Calu3 (cell line): ENCODE data around the gene AKAP7. TPM values are rescaled to one million over a fixed set of nuclear protein-coding genes. Genes with fewer than 3 reads are reported as not detected.

Experiments used
- BruUV-seq: library from RNA; stranded (reverse); fragments of 400-500 nt; replicated peaks from 2 replicates; lab custom pipeline; 2021; lab: Mats Ljungman, UMichigan
- CTCF ChIA-PET: fragments of 300-600 bp; sonication (Branson Sonifier 250); formaldehyde crosslinking; loops from one replicate; lab custom pipeline; 2022; ENCODE audit warnings: antibody characterized with exemption; lab: Charles Lee
- DNase-seq: peaks from one replicate; pipeline ENCODE4 v3.0.0; 2022
- H3K27ac Mint-ChIP-seq: one replicate; pipeline ENCODE4 v1.8.0; 2022; ENCODE audit warnings: mixed read lengths; ENCODE audit not compliant: unreplicated experiment
- H3K27me3 Mint-ChIP-seq: one replicate; pipeline ENCODE4 v1.8.0; 2022; ENCODE audit warnings: mixed read lengths; ENCODE audit not compliant: unreplicated experiment
- H3K36me3 Mint-ChIP-seq: one replicate; pipeline ENCODE4 v1.8.0; 2022; ENCODE audit warnings: mild to moderate bottlenecking, moderate library complexity, mixed read lengths; ENCODE audit not compliant: insufficient read depth, unreplicated experiment
- H3K4me1 Mint-ChIP-seq: one replicate; pipeline ENCODE4 v1.8.0; 2022; ENCODE audit warnings: mild to moderate bottlenecking, low read depth, mixed read lengths; ENCODE audit not compliant: unreplicated experiment
- H3K4me3 Mint-ChIP-seq: one replicate; pipeline ENCODE4 v1.8.0; 2022; ENCODE audit warnings: mild to moderate bottlenecking, low read depth, moderate library complexity, mixed read lengths; ENCODE audit not compliant: unreplicated experiment
- H3K9me3 Mint-ChIP-seq: one replicate; pipeline ENCODE4 v1.8.0; 2022; ENCODE audit warnings: low read depth, mixed read lengths; ENCODE audit not compliant: unreplicated experiment
- CTCF ChIP-seq: fragments of 200-600 bp; IDR thresholded peaks from one replicate; pipeline ENCODE4 v1.8.0; 2022; ENCODE audit warnings: antibody characterized with exemption; ENCODE audit not compliant: unreplicated experiment
- intact Hi-C: fragments of 100-400 bp; cut with micrococcal nuclease; formaldehyde crosslinking; loops from one replicate; pipeline ENCODE4 v1.10.0; 2022; ENCODE audit not compliant: unreplicated experiment
- total RNA-seq: library from RNA; stranded (reverse); gene quantifications from 2 replicates; pipeline ENCODE4 v1.2.3, GENCODE V29; 2022

The AKAP7 gene
- total RNA-seq, 1 experiment from 2014 or later, result 7.7 TPM

GRCh38 chr6:131125431-131125830 is 9.8 kb upstream of the AKAP7 start:
- no peaks in the 10 kb centered on the region for H3K36me3 Mint-ChIP-seq
- no TSS peak for BruUV-seq
- H3K4me3 Mint-ChIP-seq, result no peak overlapping the region
- DNase-seq, result no peak
- no peak for TF ChIP-seq CTCF
- peaks cover 7% of the 10 kb centered on the region for H3K4me1 Mint-ChIP-seq
- H3K27ac Mint-ChIP-seq, result no peak overlapping the region
- H3K9me3 Mint-ChIP-seq, result no peaks in the 10 kb centered on the region
- intact Hi-C loops, result no loop called here
- CTCF ChIA-PET, result no interaction called here
- no peaks in the 10 kb centered on the region for H3K27me3 Mint-ChIP-seq

GRCh38 chr6:131129689-131130553 is 5.3 kb upstream of the AKAP7 start:
- intact Hi-C loops, result no loop called here
- peaks cover 9% of the 10 kb centered on the region for H3K36me3 Mint-ChIP-seq
- no peak overlapping the region for H3K4me3 Mint-ChIP-seq
- no peak for TF ChIP-seq CTCF
- H3K9me3 Mint-ChIP-seq, result no peaks in the 10 kb centered on the region
- no peak for DNase-seq
- no peaks in the 10 kb centered on the region for H3K27me3 Mint-ChIP-seq
- CTCF ChIA-PET, result interaction anchor here (0.8 kb wide), 1 partner anchor 404 kb away, joined by 3 read pairs; no protein-coding TSS in a partner anchor
- BruUV-seq, result no TSS peak
- H3K27ac Mint-ChIP-seq, result no peak overlapping the region
- H3K4me1 Mint-ChIP-seq, result peaks cover 13% of the 10 kb centered on the region

- CTCF ChIA-PET, result no interaction called here
- H3K27me3 Mint-ChIP-seq, result no peaks in the 10 kb centered on the region
- H3K9me3 Mint-ChIP-seq, result no peaks in the 10 kb centered on the region
- no peak for DNase-seq
- no peak for TF ChIP-seq CTCF
- H3K36me3 Mint-ChIP-seq, result peaks cover 14% of the 10 kb centered on the region
- BruUV-seq, result no TSS peak
- peaks cover 14% of the 10 kb centered on the region for H3K4me1 Mint-ChIP-seq
- H3K4me3 Mint-ChIP-seq, result no peak overlapping the region
- intact Hi-C loops, result no loop called here
- H3K27ac Mint-ChIP-seq, result no peak overlapping the region
Measured at GRCh38 chr6:131130554-131130940, 4.7 kb upstream of the AKAP7 start.

GRCh38 chr6:131132360-131132759 is 2.9 kb upstream of the AKAP7 start:
- no peaks in the 10 kb centered on the region for H3K9me3 Mint-ChIP-seq
- no peak for DNase-seq
- TF ChIP-seq CTCF, result no peak
- H3K27ac Mint-ChIP-seq, result no peak overlapping the region
- no TSS peak for BruUV-seq
- H3K4me1 Mint-ChIP-seq, result peaks cover 25% of the 10 kb centered on the region
- H3K4me3 Mint-ChIP-seq, result no peak overlapping the region
- intact Hi-C loops, result no loop called here
- H3K27me3 Mint-ChIP-seq, result no peaks in the 10 kb centered on the region
- CTCF ChIA-PET, result interaction anchor here (0.7 kb wide), 1 partner anchor 62 kb away, joined by 3 read pairs; no protein-coding TSS in a partner anchor
- peaks cover 25% of the 10 kb centered on the region for H3K36me3 Mint-ChIP-seq
